Urinary bladder (tissue), 4 donors: ENCODE measurements around the gene KRT1. TPM values are rescaled to one million over a fixed set of nuclear protein-coding genes. Genes with fewer than 3 reads are reported as not detected.
"Not testable (repeated sequence)": the region's sequence is repeated elsewhere in the genome, so short reads cannot be mapped to it uniquely, and the experiment has no call there.

Experiments used
- DNase-seq: peaks from one replicate; pipeline ENCODE4 v3.0.0-alpha.2; 2015; ENCODE audit errors: extremely low spot score
- H3K27ac ChIP-seq: one replicate; pipeline ENCODE4 v1.5.1; 2013; ENCODE audit warnings: low read depth, mild to moderate bottlenecking, moderate library complexity
- H3K36me3 ChIP-seq: one replicate; pipeline ENCODE4 v1.6.1; 2013; ENCODE audit warnings: mild to moderate bottlenecking, moderate library complexity; ENCODE audit not compliant: insufficient read depth
- H3K4me1 ChIP-seq: one replicate; pipeline ENCODE4 v1.6.1; 2013; ENCODE audit warnings: mild to moderate bottlenecking, moderate library complexity; ENCODE audit not compliant: insufficient read depth
- H3K4me3 ChIP-seq: one replicate; pipeline ENCODE4 v1.5.1; 2013; ENCODE audit warnings: low read depth, low read length
- WGBS: extraction: QIAGEN DNeasy Blood & Tissue Kit; methylation state at CpG from one replicate; pipeline ENCODE4 v1.1.7; 2013; 5-methylcytosine and 5-hydroxymethylcytosine counted together
- polyA plus RNA-seq: library from polyadenylated mRNA; stranded (reverse); fragments of 200-250 nt; gene quantifications from one replicate; pipeline ENCODE4 v1.2.3, GENCODE V29; 2013
- total RNA-seq: library from RNA; depleted of rRNA; stranded (reverse); fragments of >200 nt; gene quantifications from one replicate; pipeline ENCODE4 v1.2.3, GENCODE V29; 2014
- donor health status: healthy with polysubstance abuse.
- donor health status: healthy.

KRT1 gene
- total and polyA plus RNA-seq, 2 donors = 0.42 TPM; not detected in 1

DNA sequence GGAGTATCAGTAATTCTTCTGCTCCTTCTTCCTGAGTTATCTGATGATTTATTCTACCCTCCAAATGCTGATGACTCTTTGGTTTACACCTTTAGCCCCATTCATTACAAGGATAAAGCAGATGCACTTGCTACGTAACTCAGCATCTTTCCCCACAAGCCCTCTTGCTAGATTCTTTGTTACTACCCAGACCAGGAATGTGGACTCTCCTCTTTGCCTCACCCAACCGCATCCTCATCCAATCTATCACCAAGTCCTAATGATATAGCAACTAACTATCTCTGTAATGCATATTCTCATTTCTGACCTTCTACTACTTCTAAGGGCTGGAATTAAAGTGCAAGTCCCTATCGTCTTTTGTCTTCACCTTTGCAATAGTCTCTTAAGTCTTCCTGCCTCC lies 9.2 kb downstream of the KRT1 start:
- 93% methylated on average over 3 of the region's 3 CpGs for WGBS
- DNase-seq = no peak
- no peak overlapping the region for H3K4me3 ChIP-seq

DNA sequence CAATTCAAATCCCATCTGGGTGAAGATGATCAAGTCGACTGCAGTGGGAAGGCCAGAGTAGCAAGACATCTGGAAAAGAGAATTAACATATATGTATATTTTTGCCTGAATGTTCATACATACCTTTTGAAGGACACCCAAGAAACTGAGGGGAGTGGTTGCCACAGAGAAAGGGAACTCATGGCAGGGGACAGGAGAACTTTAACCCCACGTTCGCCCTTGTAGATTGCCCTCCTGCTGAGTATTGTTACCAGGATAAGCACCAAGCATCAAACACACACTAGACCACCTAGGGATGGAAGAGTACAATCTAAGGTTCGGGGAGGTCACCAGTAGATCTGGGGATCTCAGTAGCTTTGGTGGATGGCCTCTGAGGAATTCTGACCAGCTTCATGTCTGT lies 9.7 kb downstream of the KRT1 start:
- 91% methylated on average over 4 of the region's 4 CpGs for WGBS

More for the DNA sequence above, 9.2 kb downstream of the KRT1 start:
- no peaks in the 10 kb centered on the region for H3K4me1 ChIP-seq
- no peak overlapping the region for H3K27ac ChIP-seq
- no peaks in the 10 kb centered on the region for H3K36me3 ChIP-seq

DNA sequence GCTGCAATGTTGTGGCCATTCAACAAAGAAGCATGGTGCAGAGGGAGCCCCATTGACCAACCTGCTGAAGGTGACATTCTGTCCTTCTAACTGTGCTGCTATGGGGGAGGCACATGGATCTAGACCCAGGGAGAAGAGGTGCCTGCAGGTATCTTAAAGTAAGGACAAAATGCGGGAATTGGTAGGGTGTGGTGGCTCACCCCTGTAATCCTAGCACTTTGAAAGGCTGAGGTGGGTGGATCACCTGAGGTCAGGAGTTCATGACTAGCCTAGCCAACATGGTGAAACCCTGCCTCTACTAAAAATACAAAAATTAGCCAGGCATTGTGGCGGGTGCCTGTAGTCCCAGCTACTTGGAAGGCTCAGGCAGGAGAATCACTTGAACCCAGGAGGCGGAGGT lies 10.3 kb downstream of the KRT1 start:
- not testable (repeated sequence) for H3K36me3 ChIP-seq, H3K4me3 ChIP-seq, DNase-seq, H3K4me1 ChIP-seq, H3K27ac ChIP-seq
- WGBS = 96% methylated on average over 3 of the region's 3 CpGs

More for the DNA sequence above, 9.7 kb downstream of the KRT1 start:
- no peaks in the 10 kb centered on the region for H3K36me3 ChIP-seq
- H3K27ac ChIP-seq = no peak overlapping the region
- no peaks in the 10 kb centered on the region for H3K4me1 ChIP-seq
- no peak for DNase-seq
- no peak overlapping the region for H3K4me3 ChIP-seq

DNA sequence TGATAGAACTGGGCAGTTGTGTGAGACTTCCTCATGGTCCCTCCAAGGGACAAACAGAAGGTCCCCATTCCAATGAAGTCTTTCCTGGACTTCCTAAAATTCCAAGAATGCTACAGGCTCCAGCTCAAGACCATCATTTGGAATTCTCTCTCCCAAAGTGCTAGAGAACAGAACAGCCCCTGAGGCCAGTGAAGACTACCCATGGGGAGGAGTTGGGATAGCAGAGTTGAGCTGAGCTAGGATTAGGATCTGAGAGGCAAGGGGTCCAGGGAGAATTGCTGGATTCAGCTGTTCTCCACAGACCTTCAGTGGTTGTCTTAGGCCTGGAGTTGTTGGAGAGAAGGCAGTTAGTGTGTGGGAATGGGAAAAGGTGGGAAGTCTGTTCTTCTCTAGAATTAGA lies 10.8 kb downstream of the KRT1 start:
- Histone ChIP-seq H3K36me3 (no peaks in the 10 kb centered on the region), H3K27ac (no peak overlapping the region), H3K4me1 (no peaks in the 10 kb centered on the region), H3K4me3 (no peak overlapping the region)
- no peak for DNase-seq

DNA sequence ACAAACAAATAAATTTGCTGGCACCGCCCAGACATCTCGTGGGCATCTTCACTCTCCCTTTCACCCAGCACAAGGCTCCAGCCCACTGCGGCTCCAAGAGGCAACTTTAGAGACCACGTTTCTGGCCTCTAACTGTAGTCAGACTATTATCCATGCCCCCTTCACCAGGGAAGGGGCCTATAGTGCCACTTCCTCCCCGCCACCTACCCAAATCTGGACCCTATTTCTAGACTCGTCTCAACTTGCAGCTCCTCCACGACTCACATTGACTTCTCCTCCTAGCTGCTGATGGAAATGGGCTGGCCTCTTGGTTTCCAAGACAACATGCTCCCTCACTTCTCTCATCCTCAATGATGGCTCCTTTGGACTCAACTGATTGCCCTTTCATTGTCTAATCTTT lies 12.3 kb downstream of the KRT1 start:
- no peak for DNase-seq
- Histone ChIP-seq H3K36me3 (no peaks in the 10 kb centered on the region), H3K27ac (no peak overlapping the region), H3K4me1 (no peaks in the 10 kb centered on the region), H3K4me3 (no peak overlapping the region)
- WGBS = 83% methylated on average over 7 of the region's 7 CpGs

DNA sequence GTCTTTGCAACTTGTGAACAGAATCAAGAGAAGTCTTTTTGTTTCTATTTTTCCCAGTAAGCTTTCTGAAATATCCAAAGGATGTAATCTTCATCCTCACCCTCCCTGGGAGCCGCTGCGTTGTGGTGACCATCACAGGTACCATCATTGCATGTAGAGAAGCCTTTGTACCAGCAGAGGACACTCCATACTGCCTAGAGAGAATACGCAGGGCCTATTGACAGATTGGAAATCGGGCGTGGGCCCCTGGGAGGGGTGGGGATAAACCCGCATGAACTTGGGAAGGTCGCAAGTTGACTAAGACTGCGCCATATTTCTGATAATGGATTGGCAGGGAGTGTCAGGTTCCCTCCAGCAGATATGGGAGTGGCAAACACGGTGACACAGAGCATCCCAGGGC lies 12.7 kb downstream of the KRT1 start:
- no peaks in the 10 kb centered on the region for H3K36me3 ChIP-seq
- H3K4me1 ChIP-seq = no peaks in the 10 kb centered on the region
- no peak for DNase-seq
- WGBS = 73% methylated on average over 9 of the region's 9 CpGs
- H3K27ac ChIP-seq = no peak overlapping the region
- no peak overlapping the region for H3K4me3 ChIP-seq

DNA sequence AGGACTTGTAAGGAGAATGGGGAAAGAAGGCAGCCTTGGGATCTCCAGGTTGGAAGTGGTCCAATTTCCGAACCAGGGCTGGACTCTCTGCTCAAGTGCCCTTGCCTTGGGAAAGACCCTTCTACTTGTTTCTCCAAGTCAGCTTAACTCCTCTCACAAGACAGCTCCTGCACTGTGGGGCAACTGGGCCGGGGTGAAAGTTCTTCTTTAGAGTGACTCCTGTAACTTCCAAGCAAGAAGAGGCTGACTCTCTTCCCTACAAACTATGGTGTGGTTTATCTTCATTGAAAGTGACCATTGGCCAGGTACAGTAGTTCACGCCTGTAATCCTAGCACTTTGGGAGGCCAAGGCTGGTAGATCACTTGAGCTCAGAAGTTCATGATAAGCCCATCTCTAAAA lies 13.7 kb downstream of the KRT1 start:
- Histone ChIP-seq H3K4me3 (no peak overlapping the region), H3K4me1 (no peaks in the 10 kb centered on the region), H3K36me3 (no peaks in the 10 kb centered on the region), H3K27ac (no peak overlapping the region)
- no peak for DNase-seq
- WGBS = 90% methylated on average over 3 of the region's 3 CpGs

DNA sequence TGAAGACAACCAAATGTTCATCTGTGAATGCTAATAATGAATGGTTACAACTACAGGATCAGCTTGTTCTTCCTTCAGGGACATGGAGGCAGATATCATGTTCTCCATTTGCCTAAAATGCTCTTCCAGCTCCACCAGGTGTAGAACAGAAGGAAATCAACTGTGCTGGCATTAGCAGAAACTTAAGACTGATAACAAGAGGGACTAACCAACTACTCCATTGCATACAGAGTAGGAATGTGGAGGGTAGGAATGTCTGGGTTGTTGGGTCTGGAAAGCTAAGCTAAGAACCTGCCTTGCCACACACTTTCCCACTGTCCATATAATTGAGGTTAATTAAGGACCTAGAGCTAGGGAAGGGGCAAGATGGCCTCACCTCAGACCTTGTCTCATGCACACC lies 16.8 kb downstream of the KRT1 start:
- DNase-seq = no peak
- H3K27ac ChIP-seq = no peak overlapping the region
- H3K36me3 ChIP-seq = no peaks in the 10 kb centered on the region
- no peak overlapping the region for H3K4me3 ChIP-seq
- H3K4me1 ChIP-seq = no peaks in the 10 kb centered on the region

DNA sequence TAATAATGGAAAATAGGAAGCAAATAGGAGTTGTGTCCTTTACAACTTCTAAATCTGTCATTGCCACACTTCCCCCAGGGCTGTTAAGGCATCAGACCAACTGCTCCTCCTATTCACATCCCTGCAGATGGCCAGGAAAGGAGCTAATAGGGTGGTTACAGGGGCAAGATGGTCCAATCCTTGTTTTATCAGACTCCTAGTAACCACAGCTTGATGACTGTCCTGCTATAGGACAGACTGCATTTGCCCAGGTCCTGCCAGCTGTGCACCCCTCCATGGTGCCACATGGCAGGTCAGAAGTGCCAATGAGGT lies 17.3 kb downstream of the KRT1 start:
- H3K36me3 ChIP-seq = no peaks in the 10 kb centered on the region

DNA sequence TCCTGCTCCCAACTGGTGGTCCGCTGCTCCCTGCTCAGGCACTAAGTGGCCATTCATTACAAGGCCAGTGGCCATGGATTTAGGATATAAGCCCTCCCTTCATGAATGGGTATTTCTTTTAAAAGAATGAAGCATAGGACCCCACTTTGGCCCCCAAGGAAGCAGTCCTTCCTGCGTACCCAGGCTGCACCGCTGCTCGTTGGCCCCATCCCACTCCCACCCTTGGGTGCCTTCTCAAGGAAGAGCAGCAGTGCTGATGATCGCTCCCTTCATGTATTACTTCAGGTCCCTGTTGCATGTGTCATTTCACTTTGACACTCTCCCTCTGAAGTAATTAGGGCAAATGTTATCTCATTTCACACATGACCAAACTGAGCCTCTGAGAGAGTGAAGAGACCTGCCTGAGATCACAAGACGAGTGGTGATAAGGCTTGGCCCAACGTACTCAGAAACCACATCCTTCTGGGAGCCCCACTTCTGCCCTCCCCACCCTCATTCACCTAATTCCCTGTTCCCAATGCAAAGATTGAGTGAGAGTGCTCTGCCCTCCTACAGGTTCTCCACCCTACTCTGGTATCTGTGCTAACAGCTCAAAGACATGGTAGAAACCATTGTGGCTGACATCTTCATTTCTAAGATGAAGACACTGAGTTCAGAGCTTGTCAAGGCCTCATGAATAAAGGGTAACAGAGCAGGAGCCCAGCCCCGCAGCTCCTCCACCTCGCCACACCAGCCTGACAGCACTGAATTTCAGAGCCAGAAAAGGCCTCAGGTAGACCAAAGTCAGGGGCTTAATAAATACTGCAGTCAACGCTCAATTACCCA lies 17.9 kb downstream of the KRT1 start:
- no peak overlapping the region for H3K27ac ChIP-seq
- no peak for DNase-seq
- H3K4me1 ChIP-seq = no peaks in the 10 kb centered on the region
- H3K4me3 ChIP-seq = no peak overlapping the region
- 85% methylated on average over 10 of the region's 10 CpGs for WGBS
- H3K36me3 ChIP-seq = no peaks in the 10 kb centered on the region

More for the DNA sequence above, 17.3 kb downstream of the KRT1 start:
- H3K4me1 ChIP-seq = no peaks in the 10 kb centered on the region
- no peak for DNase-seq
- no peak overlapping the region for H3K4me3 ChIP-seq
- no peak overlapping the region for H3K27ac ChIP-seq

DNA sequence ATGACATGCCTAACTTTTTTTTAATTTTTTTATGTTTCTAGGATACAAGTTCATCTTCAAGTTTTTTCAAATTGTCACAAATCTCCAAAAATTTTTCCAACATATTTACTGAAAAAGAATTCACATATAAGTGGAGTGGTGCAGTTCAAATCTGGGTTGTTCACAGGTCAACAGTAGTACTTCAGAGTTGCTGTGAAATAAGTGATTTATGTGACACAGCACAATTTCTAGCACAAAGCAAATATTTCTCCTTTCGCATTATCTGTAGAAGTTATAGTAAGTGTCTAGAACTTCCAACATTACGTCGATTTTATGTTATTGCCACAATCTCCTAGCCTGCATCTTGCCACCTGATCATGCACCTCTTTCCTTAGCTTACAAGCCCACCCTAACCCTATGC lies 18.5 kb downstream of the KRT1 start:
- DNase-seq = no peak
- H3K27ac ChIP-seq = no peak overlapping the region
- H3K36me3 ChIP-seq = no peaks in the 10 kb centered on the region
- no peak overlapping the region for H3K4me3 ChIP-seq
- WGBS = 89% methylated on average over 3 of the region's 3 CpGs
- H3K4me1 ChIP-seq = no peaks in the 10 kb centered on the region

DNA sequence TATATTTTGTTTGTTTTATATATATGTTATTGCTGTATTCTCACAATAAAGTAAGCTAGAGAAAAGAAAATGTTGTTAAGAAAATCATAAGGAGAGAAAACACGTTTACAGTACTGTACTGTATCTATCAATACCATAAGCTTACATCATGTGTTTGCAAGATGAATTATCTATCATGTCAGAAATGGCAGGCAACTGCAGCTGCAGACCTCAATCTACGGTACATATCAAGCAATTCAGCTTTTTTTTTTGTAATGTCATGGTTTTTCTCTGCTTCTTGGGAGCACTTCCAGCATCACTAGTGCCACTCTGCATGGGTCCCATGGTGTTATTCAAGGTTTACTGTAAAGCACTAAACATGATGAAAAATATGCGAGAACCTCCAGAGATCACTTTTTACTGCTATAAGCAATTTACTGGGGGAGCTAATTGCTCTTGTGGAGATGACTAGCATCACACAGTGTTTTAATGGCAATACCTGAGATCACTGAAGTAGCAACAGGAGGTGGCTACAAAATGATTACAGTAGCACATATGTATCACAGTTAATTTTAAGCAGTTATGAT lies 19.2 kb downstream of the KRT1 start:
- no peak for DNase-seq
- Histone ChIP-seq H3K4me3 (no peak overlapping the region), H3K27ac (no peak overlapping the region), H3K4me1 (no peaks in the 10 kb centered on the region), H3K36me3 (no peaks in the 10 kb centered on the region)
- 82% methylated on average over 3 of the region's 3 CpGs for WGBS

DNA sequence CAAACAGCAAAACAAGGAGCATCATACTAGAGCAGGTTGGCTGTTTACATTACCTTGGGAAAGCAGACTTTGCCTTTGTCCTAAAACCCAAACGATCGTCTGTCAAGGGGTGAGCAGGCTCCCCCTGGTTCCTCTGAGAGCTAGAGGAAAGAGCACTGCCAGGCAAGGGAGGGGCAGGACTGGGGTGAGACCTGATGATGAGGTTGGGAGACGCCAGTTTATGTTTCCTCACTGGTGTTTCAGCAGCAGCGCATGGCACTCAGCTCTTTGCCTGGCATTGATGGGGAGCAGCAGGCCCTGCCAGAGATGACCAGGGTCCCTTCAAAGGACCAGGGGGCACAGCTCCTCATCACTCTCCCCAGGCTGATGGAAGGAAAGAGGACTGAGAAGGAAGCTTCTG lies 20.3 kb downstream of the KRT1 start:
- Histone ChIP-seq H3K4me1 (no peaks in the 10 kb centered on the region), H3K4me3 (no peak overlapping the region), H3K27ac (no peak overlapping the region), H3K36me3 (no peaks in the 10 kb centered on the region)
- DNase-seq = no peak
- WGBS = 76% methylated on average over 4 of the region's 4 CpGs

DNA sequence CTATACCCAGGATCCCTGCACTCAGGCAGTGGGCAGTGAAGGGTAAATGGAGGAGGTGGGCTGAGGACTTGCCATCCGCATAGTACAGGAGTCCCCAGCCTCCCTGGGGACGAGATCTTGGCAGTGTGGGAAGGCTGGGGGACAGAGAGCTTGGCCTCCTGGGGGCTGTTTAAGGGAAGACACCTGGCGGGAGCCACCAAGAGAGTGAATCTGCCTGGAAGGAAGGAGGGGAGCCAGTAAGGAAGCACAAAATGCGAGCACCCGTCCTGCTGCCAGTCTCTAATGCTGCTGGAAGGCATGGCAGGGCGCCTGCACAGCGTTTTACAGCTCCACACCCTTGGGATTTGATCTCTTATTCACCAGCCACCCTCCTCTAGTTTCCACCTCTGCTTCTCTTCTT lies 20.8 kb downstream of the KRT1 start:
- WGBS = 61% methylated on average over 7 of the region's 7 CpGs

DNA sequence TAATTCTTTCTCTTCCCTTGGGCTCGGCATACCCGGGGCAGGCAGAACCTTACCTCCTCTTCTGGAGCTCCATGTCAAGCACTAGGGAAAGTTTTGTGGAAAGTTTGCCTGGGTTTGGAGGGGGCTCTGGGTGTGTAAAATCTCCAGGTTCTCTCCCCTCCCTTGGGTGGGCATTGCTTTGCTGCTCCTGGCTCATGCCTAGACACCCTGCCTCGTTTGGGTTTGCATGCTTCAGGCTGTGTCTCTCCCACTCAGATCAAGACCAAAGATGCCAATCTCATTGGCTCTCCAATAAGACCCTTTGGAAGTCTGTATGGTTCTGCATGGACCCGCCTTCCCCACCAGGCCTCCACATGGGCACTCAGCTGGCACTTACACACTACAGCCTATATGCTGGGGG lies 22.0 kb downstream of the KRT1 start:
- no peaks in the 10 kb centered on the region for H3K4me1 ChIP-seq
- no peak overlapping the region for H3K4me3 ChIP-seq
- no peak for DNase-seq
- no peak overlapping the region for H3K27ac ChIP-seq
- H3K36me3 ChIP-seq = no peaks in the 10 kb centered on the region
- 84% methylated on average over 4 of the region's 4 CpGs for WGBS

More for the DNA sequence above, 20.8 kb downstream of the KRT1 start:
- H3K27ac ChIP-seq = no peak overlapping the region
- no peak overlapping the region for H3K4me3 ChIP-seq
- H3K4me1 ChIP-seq = no peaks in the 10 kb centered on the region
- DNase-seq = no peak
- no peaks in the 10 kb centered on the region for H3K36me3 ChIP-seq
